Measurements from ENCODE around the gene SMPX. TPM values are rescaled to one million over a fixed set of nuclear protein-coding genes. Genes with fewer than 3 reads are reported as not detected.

Gene SMPX
- total RNA-seq, 1 experiment from 2014 or later = not detected

- no peak for DNase-seq (ENCODE audit: extremely low read depth, low read depth)
Measured at GRCh38 chrX:21659320-21659719, 98.6 kb downstream of the SMPX start.

GRCh38 chrX:21658746-21659145 is 99.2 kb downstream of the SMPX start:
- no peak for DNase-seq (ENCODE audit: extremely low read depth, low read depth)

- no peak for DNase-seq (ENCODE audit: extremely low read depth, low read depth)
Measured at GRCh38 chrX:21658152-21658737, 99.7 kb downstream of the SMPX start, which contains the start of gene KLHL34. Gene KLHL34, minus strand, starts transcription at chrX:21658330. Its CDS starts 542 bp downstream, at chrX:21657788.

GRCh38 chrX:21657318-21658151 is 100.4 kb downstream of the SMPX start:
- no peak for DNase-seq (ENCODE audit: extremely low read depth, low read depth)

- DNase-seq (ENCODE audit: extremely low read depth, low read depth) = no peak
Measured at GRCh38 chrX:21656587-21657317, 101.2 kb downstream of the SMPX start.

Other genes with a start within 250 kb of the SMPX start
- not detected in 2 replicates for gene KLHL34, start 99.8 kb downstream of the SMPX start, total RNA-seq (2014; rRNA removed; shearing (Covaris generic))
- gene MBTPS2, start 81.5 kb upstream of the SMPX start, total RNA-seq (2014; rRNA removed; shearing (Covaris generic)) = 17.7 and 23.0 TPM in 2 replicates
- gene YY2, start 97.9 kb upstream of the SMPX start, total RNA-seq (2014; rRNA removed; shearing (Covaris generic)) = 2.3 and 3.5 TPM in 2 replicates
- 198 and 216 TPM in 2 replicates for gene SMS, start 182.6 kb upstream of the SMPX start, total RNA-seq (2014; rRNA removed; shearing (Covaris generic))